Prostate gland (tissue), 2 donors: ENCODE data around the gene MPPED1. TPM values are rescaled to one million over a fixed set of nuclear protein-coding genes. Genes with fewer than 3 reads are reported as not detected.

Source experiments
- DNase-seq: peaks from one replicate; pipeline ENCODE4 v3.0.0-alpha.2; 2019; ENCODE audit warnings: low spot score
- H3K27ac ChIP-seq, 2 donors: fragments of 200-600 bp; sonication (generic); 2 replicates each; pipeline ENCODE4 v1.5.1; 2017 to 2019
- H3K27me3 ChIP-seq: fragments of 200-600 bp; sonication (generic); replicated peaks from 2 replicates; pipeline ENCODE4 v1.5.1; 2019; ENCODE audit not compliant: insufficient read depth
- H3K36me3 ChIP-seq, 2 donors: fragments of 200-600 bp; sonication (generic); 1 replicate in 1 of 2; 2 replicates in 1 of 2; pipeline versions ENCODE4 v1.5.1 to v1.8.1; 2017 to 2019
- H3K4me1 ChIP-seq: fragments of 200-600 bp; sonication (generic); replicated peaks from 2 replicates; pipeline ENCODE4 v1.5.1; 2019
- H3K4me3 ChIP-seq, 2 donors: fragments of 200-600 bp; sonication (generic); 2 replicates each; pipeline ENCODE4 v1.5.1; 2017 to 2019
- H3K9me3 ChIP-seq: fragments of 200-600 bp; sonication (generic); 2 replicates; pipeline ENCODE4 v1.5.1; 2017
- POLR2A ChIP-seq: fragments of 450-650 bp; IDR thresholded peaks from one replicate; pipeline ENCODE4 v1.6.1; 2016; ENCODE audit warnings: antibody characterized with exemption, mild to moderate bottlenecking
- POLR2AphosphoS5 ChIP-seq: sonication (generic); formaldehyde crosslinking; IDR thresholded peaks from one replicate; pipeline ENCODE4 v1.6.1; 2017; ENCODE audit warnings: antibody characterized with exemption
- WGBS: methylation state at CpG from one replicate; pipeline ENCODE4 v1.1.5; 2018; 5-methylcytosine and 5-hydroxymethylcytosine counted together
- intact Hi-C: fragments of 100-400 bp; cut with DNase I; formaldehyde crosslinking; loops from one replicate; pipeline ENCODE4 v1.14.2; 2022
- total RNA-seq, 2 donors: library from RNA; depleted of rRNA; stranded (reverse); fragments of >200 nt; gene quantifications; one replicate each; pipeline ENCODE4 v1.1.0, GENCODE V29; 2016
- TF ChIP-seq, protein P1 (sequence below), 4 experiments: fragments of 200-600 bp in 2 of 4; fragments of 450-650 bp in 2 of 4; sonication (generic) in 2 of 4; IDR thresholded peaks; 1 replicate in 3 of 4; 2 replicates in 1 of 4; pipeline ENCODE4 v1.5.1; 2016 to 2019; ENCODE audit warnings: antibody characterized with exemption in 4 of 4, mild to moderate bottlenecking in 2 of 4, moderate library complexity in 2 of 4

MPPED1 gene
- total RNA-seq, 2 donors from 2014 or later, result 0.77 to 6.4 TPM

DNA sequence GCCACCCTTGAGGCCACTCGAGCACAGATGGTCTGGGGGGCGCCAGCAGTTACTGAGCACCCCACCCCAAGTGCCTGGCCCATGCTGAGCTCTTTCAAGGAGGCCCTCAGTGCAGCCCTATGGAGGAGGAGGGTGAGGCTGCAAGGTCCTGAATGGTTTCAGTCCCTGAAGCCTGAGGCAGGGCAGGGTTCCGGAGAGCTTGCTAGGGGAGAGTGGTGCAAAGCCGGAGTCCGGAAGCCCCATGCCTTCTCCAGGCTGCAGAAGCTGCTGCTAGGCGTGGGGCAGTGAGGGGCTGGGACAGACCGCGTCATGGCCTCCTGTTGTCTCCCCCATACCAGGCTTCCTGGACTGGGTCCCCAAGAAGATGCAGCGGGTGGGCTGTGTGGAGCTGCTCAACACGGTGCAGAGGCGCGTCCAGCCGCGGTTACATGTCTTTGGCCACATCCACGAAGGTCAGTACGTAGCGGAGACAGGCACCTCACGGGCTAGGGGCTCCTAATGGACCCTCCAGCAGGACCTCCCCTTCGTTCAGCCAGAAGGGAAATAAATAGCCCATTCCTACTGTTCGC, 90.6 kb downstream of the MPPED1 start:
- WGBS, result 87% methylated on average over 15 of the region's 20 CpGs
- Histone ChIP-seq H3K27ac (no peak overlapping the region), H3K4me3 (no peak overlapping the region), H3K9me3 (no peaks in the 10 kb centered on the region), H3K36me3 (no peaks in the 10 kb centered on the region), H3K27me3 (no peaks in the 10 kb centered on the region), H3K4me1 (no peaks in the 10 kb centered on the region)
- intact Hi-C loops, result no loop called here
- TF ChIP-seq POLR2AphosphoS5, result no peak
- DNase-seq, result no peak

DNA sequence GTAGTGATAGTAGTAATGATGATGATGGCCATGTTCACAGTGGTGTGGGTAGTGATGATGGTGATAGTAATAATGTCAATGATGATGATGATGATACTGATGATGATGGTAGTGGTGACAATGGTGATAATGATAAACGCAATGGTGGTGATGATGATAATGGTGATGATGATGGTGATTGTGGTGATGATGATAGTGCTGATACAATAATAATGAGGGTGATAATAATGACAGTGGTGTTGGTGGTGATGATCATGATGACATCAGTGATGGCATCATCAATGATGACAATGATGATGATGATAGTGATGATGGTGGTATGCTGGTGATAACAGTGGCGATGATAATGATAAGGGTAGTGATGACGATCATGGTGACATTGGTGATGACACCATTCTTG, 92.3 kb downstream of the MPPED1 start:
- Histone ChIP-seq H3K27me3 (no peaks in the 10 kb centered on the region), H3K4me1 (no peaks in the 10 kb centered on the region), H3K9me3 (no peaks in the 10 kb centered on the region), H3K4me3 (no peak overlapping the region), H3K36me3 (no peaks in the 10 kb centered on the region), H3K27ac (no peak overlapping the region)
- WGBS, result 99% methylated on average over 3 of the region's 3 CpGs
- no peak for DNase-seq
- intact Hi-C loops, result no loop called here
- TF ChIP-seq POLR2AphosphoS5, result no peak
- TF ChIP-seq, protein P1, sequence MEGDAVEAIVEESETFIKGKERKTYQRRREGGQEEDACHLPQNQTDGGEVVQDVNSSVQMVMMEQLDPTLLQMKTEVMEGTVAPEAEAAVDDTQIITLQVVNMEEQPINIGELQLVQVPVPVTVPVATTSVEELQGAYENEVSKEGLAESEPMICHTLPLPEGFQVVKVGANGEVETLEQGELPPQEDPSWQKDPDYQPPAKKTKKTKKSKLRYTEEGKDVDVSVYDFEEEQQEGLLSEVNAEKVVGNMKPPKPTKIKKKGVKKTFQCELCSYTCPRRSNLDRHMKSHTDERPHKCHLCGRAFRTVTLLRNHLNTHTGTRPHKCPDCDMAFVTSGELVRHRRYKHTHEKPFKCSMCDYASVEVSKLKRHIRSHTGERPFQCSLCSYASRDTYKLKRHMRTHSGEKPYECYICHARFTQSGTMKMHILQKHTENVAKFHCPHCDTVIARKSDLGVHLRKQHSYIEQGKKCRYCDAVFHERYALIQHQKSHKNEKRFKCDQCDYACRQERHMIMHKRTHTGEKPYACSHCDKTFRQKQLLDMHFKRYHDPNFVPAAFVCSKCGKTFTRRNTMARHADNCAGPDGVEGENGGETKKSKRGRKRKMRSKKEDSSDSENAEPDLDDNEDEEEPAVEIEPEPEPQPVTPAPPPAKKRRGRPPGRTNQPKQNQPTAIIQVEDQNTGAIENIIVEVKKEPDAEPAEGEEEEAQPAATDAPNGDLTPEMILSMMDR (IDR thresholded peaks at IDR 0.05), result no peak
- no peak for TF ChIP-seq POLR2A

DNA sequence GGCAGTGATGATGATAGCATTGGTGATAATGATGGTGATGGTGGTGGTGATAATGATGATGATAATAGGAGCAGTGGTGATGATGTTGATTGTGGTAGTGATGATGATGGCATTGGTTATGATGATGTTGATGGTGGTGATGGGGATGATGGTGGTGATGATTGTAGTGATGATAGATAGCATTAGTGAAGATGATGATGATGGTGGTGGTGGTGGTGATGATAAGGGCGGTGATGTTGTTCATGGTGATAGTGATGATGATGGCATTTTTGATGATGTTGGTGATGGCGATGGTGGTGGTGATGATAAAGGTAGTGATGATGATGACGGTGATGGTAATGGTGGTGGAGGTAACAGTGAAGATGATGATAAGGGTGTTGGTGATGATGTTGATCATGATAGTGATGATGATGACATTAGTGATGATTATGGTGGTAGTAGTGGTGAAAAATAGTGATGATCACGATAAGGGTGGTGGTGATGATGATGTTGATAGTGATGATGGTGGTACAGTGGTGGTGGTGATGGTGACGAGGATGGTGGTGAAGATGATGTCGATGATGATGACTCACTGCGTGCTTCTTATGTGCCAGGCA, 93.0 kb downstream of the MPPED1 start:
- intact Hi-C loops, result no loop called here
- TF ChIP-seq POLR2AphosphoS5 (no peak), POLR2A (no peak)
- TF ChIP-seq, protein P1 (IDR thresholded peaks at IDR 0.05), result no peak
- no peak overlapping the region for H3K4me3 ChIP-seq
- no peak for DNase-seq
- 96% methylated on average over 7 of the region's 7 CpGs for WGBS
- no peaks in the 10 kb centered on the region for H3K9me3 ChIP-seq
- H3K27ac ChIP-seq, result no peak overlapping the region
- no peaks in the 10 kb centered on the region for H3K36me3 ChIP-seq
- H3K27me3 ChIP-seq, result no peaks in the 10 kb centered on the region
- H3K4me1 ChIP-seq, result no peaks in the 10 kb centered on the region

DNA sequence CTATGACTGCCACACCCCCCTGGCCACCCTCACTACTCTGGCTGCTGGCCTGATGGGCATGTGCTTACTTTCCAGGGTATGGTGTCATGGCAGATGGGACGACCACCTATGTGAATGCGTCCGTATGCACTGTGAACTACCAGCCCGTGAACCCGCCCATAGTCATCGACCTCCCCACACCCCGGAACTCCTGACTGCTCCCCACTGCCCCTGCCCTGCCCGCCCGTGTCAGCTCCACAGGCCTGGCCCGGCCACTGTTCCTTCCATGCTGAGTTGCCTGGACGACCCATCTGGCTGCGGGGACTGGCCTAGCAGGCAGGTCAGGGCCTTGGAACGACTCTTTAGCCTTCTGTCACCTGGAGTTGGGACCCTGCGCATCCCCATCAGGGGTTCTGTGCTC, 93.6 kb downstream of the MPPED1 start:
- 92% methylated on average over 14 of the region's 14 CpGs for WGBS
- TF ChIP-seq POLR2AphosphoS5, result no peak
- TF ChIP-seq POLR2A, result no peak
- TF ChIP-seq, protein P1 (IDR thresholded peaks at IDR 0.05), result no peak
- DNase-seq, result no peak
- H3K4me3 ChIP-seq, result no peak overlapping the region
- no peaks in the 10 kb centered on the region for H3K9me3 ChIP-seq
- H3K36me3 ChIP-seq, result no peaks in the 10 kb centered on the region
- H3K27ac ChIP-seq, result no peak overlapping the region
- intact Hi-C loops, result no loop called here
- no peaks in the 10 kb centered on the region for H3K4me1 ChIP-seq
- H3K27me3 ChIP-seq, result no peaks in the 10 kb centered on the region

DNA sequence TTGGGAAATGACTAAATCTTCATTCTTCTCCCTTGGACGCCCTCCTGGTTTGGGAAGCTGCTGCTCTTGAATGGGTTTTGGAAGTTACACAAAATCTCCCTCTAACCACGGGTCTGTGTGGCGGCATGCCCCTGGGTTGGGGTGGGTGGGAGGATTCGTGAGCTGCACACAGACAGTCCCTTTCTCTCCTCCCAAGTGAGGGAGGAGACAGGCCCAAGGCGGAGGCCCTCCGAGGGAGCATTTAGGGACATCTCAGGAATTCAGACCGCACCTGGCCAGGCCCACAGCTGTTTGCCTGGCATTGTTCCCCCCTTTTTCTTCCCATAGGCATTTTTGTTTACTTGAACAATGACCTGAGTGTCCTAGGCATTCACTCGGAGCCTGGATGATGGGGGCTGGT, 94.1 kb downstream of the MPPED1 start:
- TF ChIP-seq, protein P1 (IDR thresholded peaks at IDR 0.05), result no peak
- TF ChIP-seq POLR2AphosphoS5 (no peak), POLR2A (no peak)
- Histone ChIP-seq H3K27ac (no peak overlapping the region), H3K4me1 (no peaks in the 10 kb centered on the region), H3K4me3 (no peak overlapping the region), H3K27me3 (no peaks in the 10 kb centered on the region), H3K9me3 (no peaks in the 10 kb centered on the region), H3K36me3 (no peaks in the 10 kb centered on the region)
- 51% methylated on average over 8 of the region's 8 CpGs for WGBS
- intact Hi-C loops, result no loop called here
- no peak for DNase-seq
